Liver (tissue), 9 donors: ENCODE data around the gene IDE. TPM values are rescaled to one million over a fixed set of nuclear protein-coding genes. Genes with fewer than 3 reads are reported as not detected.

Experiments
- DNase-seq: peaks from one replicate; pipeline ENCODE4 v3.0.0-alpha.2; 2017; ENCODE audit warnings: low spot score
- H3K27ac ChIP-seq, 2 donors: one replicate each; pipeline ENCODE4 v1.7.0; 2013; ENCODE audit warnings: inconsistent platforms in 2 of 2, low read length in 2 of 2, control low read depth in 1 of 2, low read depth in 1 of 2, mild to moderate bottlenecking in 1 of 2
- H3K27me3 ChIP-seq, 4 donors: one replicate each; pipeline versions ENCODE4 v1.6.1 to v1.7.0; 2013; ENCODE audit warnings: low read length in 3 of 4, inconsistent platforms in 1 of 4, mild to moderate bottlenecking in 1 of 4, moderate library complexity in 1 of 4; ENCODE audit not compliant: control insufficient read depth in 4 of 4, insufficient read depth in 4 of 4
- H3K36me3 ChIP-seq, 4 donors: one replicate each; pipeline versions ENCODE4 v1.6.1 to v1.7.0; 2013; ENCODE audit warnings: low read length in 3 of 4, mild to moderate bottlenecking in 3 of 4, low read depth in 1 of 4, moderate library complexity in 1 of 4; ENCODE audit not compliant: control insufficient read depth in 4 of 4, insufficient read depth in 3 of 4
- H3K4me1 ChIP-seq, 4 donors: one replicate each; pipeline versions ENCODE4 v1.6.1 to v1.7.0; 2013; ENCODE audit warnings: low read length in 3 of 4, mild to moderate bottlenecking in 3 of 4, moderate library complexity in 1 of 4; ENCODE audit not compliant: control insufficient read depth in 4 of 4, insufficient read depth in 4 of 4
- H3K4me3 ChIP-seq, 3 donors: one replicate each; pipeline versions ENCODE4 v1.6.1 to v1.7.0; 2013; ENCODE audit warnings: low read length in 3 of 3, control low read depth in 1 of 3, low read depth in 1 of 3, mild to moderate bottlenecking in 1 of 3
- H3K9ac ChIP-seq, 2 donors: one replicate each; pipeline ENCODE4 v1.7.0; 2013; ENCODE audit warnings: low read length in 2 of 2, mild to moderate bottlenecking in 2 of 2, moderate library complexity in 2 of 2, control low read depth in 1 of 2, low read depth in 1 of 2
- H3K9me3 ChIP-seq, 4 donors: one replicate each; pipeline versions ENCODE4 v1.6.1 to v1.7.0; 2013; ENCODE audit warnings: low read length in 3 of 4; ENCODE audit not compliant: control insufficient read depth in 4 of 4
- ATF3 ChIP-seq: IDR thresholded peaks from 2 replicates; pipeline ENCODE4 v1.6.1; 2016; ENCODE audit warnings: antibody characterized with exemption
- CTCF ChIP-seq: fragments of 150-350 bp; IDR thresholded peaks from 2 replicates; pipeline ENCODE4 v1.5.1; 2017; ENCODE audit warnings: improper control_type of control experiment, low read depth, low read length; ENCODE audit not compliant: missing input control
- EGR1 ChIP-seq, 2 donors: IDR thresholded peaks; 2 replicates each; pipeline ENCODE4 v1.6.1; 2016 to 2018; ENCODE audit warnings: antibody characterized with exemption in 2 of 2, low read depth in 2 of 2
- FOXA1 ChIP-seq: IDR thresholded peaks from 2 replicates; pipeline ENCODE4 v1.6.1; 2016; ENCODE audit warnings: antibody characterized with exemption
- FOXA2 ChIP-seq: IDR thresholded peaks from 2 replicates; pipeline ENCODE4 v1.6.1; 2016; ENCODE audit warnings: antibody characterized with exemption
- GABPA ChIP-seq, 2 donors: IDR thresholded peaks in 1 of 2; conservative IDR thresholded peaks in 1 of 2; 2 replicates each; pipeline ENCODE4 v1.6.1; 2016; ENCODE audit warnings: antibody characterized with exemption in 2 of 2, mild to moderate bottlenecking in 1 of 2, moderate library complexity in 1 of 2
- HNF4A ChIP-seq, 2 donors: conservative IDR thresholded peaks; 2 replicates each; pipeline ENCODE4 v1.6.1; 2016; ENCODE audit warnings: antibody characterized with exemption in 2 of 2, mild to moderate bottlenecking in 2 of 2
- HNF4G ChIP-seq: IDR thresholded peaks from 2 replicates; pipeline ENCODE4 v1.6.1; 2016; ENCODE audit warnings: antibody characterized with exemption
- JUND ChIP-seq, 2 donors: IDR thresholded peaks; 2 replicates each; pipeline ENCODE4 v1.6.1; 2016; ENCODE audit warnings: antibody characterized with exemption in 2 of 2
- MAX ChIP-seq: IDR thresholded peaks from 2 replicates; pipeline ENCODE4 v1.6.1; 2016; ENCODE audit warnings: antibody characterized with exemption
- NR2F2 ChIP-seq: IDR thresholded peaks from 2 replicates; pipeline ENCODE4 v1.6.1; 2016; ENCODE audit warnings: antibody characterized with exemption
- RAD21 ChIP-seq, 2 donors: IDR thresholded peaks; 2 replicates each; pipeline ENCODE4 v1.6.1; 2016; ENCODE audit warnings: antibody characterized with exemption in 2 of 2, mild to moderate bottlenecking in 2 of 2
- REST ChIP-seq: IDR thresholded peaks from 2 replicates; pipeline ENCODE4 v1.6.1; 2016; ENCODE audit warnings: antibody characterized with exemption, mild to moderate bottlenecking
- RXRA ChIP-seq, 2 donors: IDR thresholded peaks; 2 replicates each; pipeline ENCODE4 v1.6.1; 2017 to 2018; ENCODE audit warnings: antibody characterized with exemption in 2 of 2, mild to moderate bottlenecking in 1 of 2
- SP1 ChIP-seq: IDR thresholded peaks from 2 replicates; pipeline ENCODE4 v1.6.1; 2018; ENCODE audit warnings: antibody characterized with exemption, mild to moderate bottlenecking
- TAF1 ChIP-seq: conservative IDR thresholded peaks from 2 replicates; pipeline ENCODE4 v1.6.1; 2016; ENCODE audit warnings: antibody characterized with exemption, mild to moderate bottlenecking
- YY1 ChIP-seq: IDR thresholded peaks from 2 replicates; pipeline ENCODE4 v1.6.1; 2016; ENCODE audit warnings: antibody characterized with exemption, mild to moderate bottlenecking
- ZBTB33 ChIP-seq: IDR thresholded peaks from 2 replicates; pipeline ENCODE4 v1.6.1; 2016; ENCODE audit warnings: antibody characterized with exemption
- WGBS: extraction: QIAGEN DNeasy Blood & Tissue Kit; methylation state at CpG from one replicate; pipeline ENCODE4 v1.1.7; 2013; 5-methylcytosine and 5-hydroxymethylcytosine counted together
- polyA plus RNA-seq, 2 donors: library from polyadenylated mRNA; stranded (reverse) in 1 of 2; unstranded in 1 of 2; fragments of 200-250 nt in 1 of 2; fragments of >200 nt in 1 of 2; fragmentation: Nextera tagmentation in 1 of 2; extraction: Ambion mirVana in 1 of 2; gene quantifications; one replicate each; pipeline versions ENCODE4 v1.2.1 to v1.2.3, GENCODE V29; 2013 to 2015
- total RNA-seq, 2 donors: library from RNA; depleted of rRNA; stranded (reverse); fragments of >200 nt; gene quantifications; one replicate each; pipeline ENCODE4 v1.2.3, GENCODE V29; 2014
- donor health status: healthy.
- donor health status: healthy.
- donor health status: healthy.
- donor health status: healthy.
- donor health status: healthy.

IDE gene
- total and polyA plus RNA-seq, 4 donors: 9.4 to 31.3 (median 15.3) TPM

GRCh38 chr10:92492748-92493240 lies 81.1 kb downstream of the IDE start:
- H3K27ac ChIP-seq: no peak overlapping the region
- H3K27me3 ChIP-seq: no peaks in the 10 kb centered on the region
- no peak overlapping the region for H3K4me3 ChIP-seq
- no peak overlapping the region for H3K9ac ChIP-seq
- WGBS: 96% methylated on average over 6 of the region's 6 CpGs
- peaks cover 2 to 27% (median 23%) of the 10 kb centered on the region in 4 donors for H3K36me3 ChIP-seq
- no peak for DNase-seq
- no peaks in the 10 kb centered on the region for H3K4me1 ChIP-seq
- no peaks in the 10 kb centered on the region for H3K9me3 ChIP-seq
- no peak for TF ChIP-seq JUND (IDR thresholded peaks at IDR 0.05)
- no peak for TF ChIP-seq RXRA (IDR thresholded peaks at IDR 0.05)
- no peak for TF ChIP-seq ZBTB33
- TF ChIP-seq GABPA (IDR thresholded peaks at IDR 0.05 in 1 of 2, conservative IDR thresholded peaks at IDR 0.05 in 1 of 2): no peak
- TF ChIP-seq CTCF: no peak
- TF ChIP-seq RAD21 (IDR thresholded peaks at IDR 0.05): no peak
- no peak for TF ChIP-seq FOXA1
- TF ChIP-seq ATF3: no peak
- no peak for TF ChIP-seq MAX
- TF ChIP-seq YY1: no peak
- TF ChIP-seq EGR1 (IDR thresholded peaks at IDR 0.05; ENCODE audit: low read depth in 2 of 2): no peak
- TF ChIP-seq SP1: no peak
- no peak for TF ChIP-seq FOXA2
- TF ChIP-seq HNF4G: no peak
- TF ChIP-seq NR2F2: no peak
- TF ChIP-seq REST: no peak

GRCh38 chr10:92490387-92490786 lies 83.5 kb downstream of the IDE start:
- Histone ChIP-seq H3K4me3 (no peak overlapping the region), H3K9ac (no peak overlapping the region), H3K36me3 (peaks cover 4 to 41% (median 31%) of the 10 kb centered on the region in 4 donors), H3K9me3 (no peaks in the 10 kb centered on the region), H3K27ac (no peak overlapping the region), H3K27me3 (no peaks in the 10 kb centered on the region), H3K4me1 (no peaks in the 10 kb centered on the region)
- WGBS: over 99% methylated on average over 2 of the region's 2 CpGs
- no peak for DNase-seq
- no peak for TF ChIP-seq NR2F2
- TF ChIP-seq HNF4G: no peak
- TF ChIP-seq RAD21 (IDR thresholded peaks at IDR 0.05): no peak
- TF ChIP-seq FOXA2: no peak
- no peak for TF ChIP-seq YY1
- no peak for TF ChIP-seq HNF4A (conservative IDR thresholded peaks at IDR 0.05)
- TF ChIP-seq EGR1 (IDR thresholded peaks at IDR 0.05; ENCODE audit: low read depth in 2 of 2): no peak
- no peak for TF ChIP-seq TAF1
- no peak for TF ChIP-seq RXRA (IDR thresholded peaks at IDR 0.05)
- TF ChIP-seq JUND (IDR thresholded peaks at IDR 0.05): no peak
- no peak for TF ChIP-seq MAX
- TF ChIP-seq CTCF: no peak
- no peak for TF ChIP-seq ZBTB33
